GM12878 (cell line): ENCODE measurements around the gene MCHR1. TPM values are rescaled to one million over a fixed set of nuclear protein-coding genes. Genes with fewer than 3 reads are reported as not detected.

Source experiments
- ATAC-seq: fragments of 200-7000 bp; cut with Tn5 transposase; 3 replicates; pipeline ENCODE4 v1.9.1; 2020; ENCODE audit warnings: mild to moderate bottlenecking, moderate library complexity
- BruUV-seq: library from RNA; stranded (reverse); fragments of 400-500 nt; replicated peaks from 2 replicates; lab custom pipeline; 2021; lab: Mats Ljungman, UMichigan
- CTCF ChIA-PET: fragments of 300-600 bp; sonication (Branson Sonifier 250); formaldehyde crosslinking; extraction: SDS; loops from one replicate; lab custom pipeline; 2021; ENCODE audit warnings: inconsistent platforms; lab: Yijun Ruan, JAX
- POLR2A ChIA-PET: fragments of 350-600 bp; formaldehyde crosslinking; extraction: SDS; loops from one replicate; lab custom pipeline; 2021; ENCODE audit warnings: inconsistent platforms; lab: Charles Lee
- RAD21 ChIA-PET: fragments of 300-600 bp; sonication (Branson Sonifier 250); formaldehyde crosslinking; loops from one replicate; lab custom pipeline; 2023; ENCODE audit warnings: antibody characterized with exemption; ENCODE audit not compliant: unreplicated experiment; lab: Charles Lee
- SMC1A ChIA-PET: fragments of 300-600 bp; sonication (Branson Sonifier 250); formaldehyde crosslinking; loops from one replicate; lab custom pipeline; 2023; ENCODE audit not compliant: unreplicated experiment, uncharacterized antibody; lab: Charles Lee
- DNase-seq: peaks from one replicate; pipeline ENCODE4 v3.0.0-alpha.2; 2011; ENCODE audit warnings: low read depth, low spot score
- FAIRE-seq: peaks from 3 replicates; lab custom pipeline; 2011; peaks lifted over from hg19 to GRCh38; lab: Jason Lieb, UNC
- H2AFZ ChIP-seq: 2 replicates; pipeline ENCODE4 v1.6.0; 2011; ENCODE audit warnings: low read depth, low read length, control low read depth; ENCODE audit not compliant: control insufficient read depth
- H3K27ac ChIP-seq: 2 replicates; pipeline ENCODE4 v1.5.1; 2011; ENCODE audit warnings: control low read depth; ENCODE audit not compliant: control insufficient read depth, insufficient read depth
- H3K27me3 ChIP-seq, 2 experiments: replicated peaks in 1 of 2; 2 replicates each; pipeline versions ENCODE4 v1.6.0 to v1.6.1; 2011; ENCODE audit warnings: low read length in 1 of 2; ENCODE audit not compliant: control insufficient read depth in 2 of 2, insufficient read depth in 2 of 2
- H3K36me3 ChIP-seq, 2 experiments: 2 replicates each; pipeline ENCODE4 v1.5.1; 2011; ENCODE audit warnings: low read length in 1 of 2; ENCODE audit not compliant: control insufficient read depth in 2 of 2, insufficient read depth in 2 of 2
- H3K4me1 ChIP-seq: 2 replicates; pipeline ENCODE4 v1.6.1; 2011; ENCODE audit warnings: mild to moderate bottlenecking, low read length, moderate library complexity, mixed read lengths; ENCODE audit not compliant: control insufficient read depth, insufficient read depth
- H3K4me2 ChIP-seq: 2 replicates; pipeline ENCODE4 v1.6.0; 2011; ENCODE audit warnings: control low read depth; ENCODE audit not compliant: control insufficient read depth, insufficient read depth
- H3K4me3 ChIP-seq: fragments of 200-600 bp; sonication (generic); 2 replicates; pipeline ENCODE4 v1.5.1; 2016
- H3K79me2 ChIP-seq: 2 replicates; pipeline ENCODE4 v1.6.0; 2011; ENCODE audit warnings: low read length; ENCODE audit not compliant: control insufficient read depth, insufficient read depth
- H3K9ac ChIP-seq: 2 replicates; pipeline ENCODE4 v1.8.0; 2011; ENCODE audit warnings: low read length, control low read depth, mixed read lengths; ENCODE audit not compliant: control insufficient read depth, insufficient read depth
- H3K9me3 ChIP-seq: replicated peaks from 3 replicates; pipeline ENCODE4 v1.5.1; 2011; ENCODE audit warnings: mild to moderate bottlenecking, low read length; ENCODE audit not compliant: control insufficient read depth, insufficient read depth
- H4K20me1 ChIP-seq: 2 replicates; pipeline ENCODE4 v1.6.0; 2011; ENCODE audit not compliant: control insufficient read depth, insufficient read depth
- CHD4 ChIP-seq: fragments of 200-600 bp; sonication (generic); IDR thresholded peaks from 2 replicates; pipeline ENCODE4 v1.6.1; 2016; ENCODE audit warnings: mild to moderate bottlenecking
- FOXK2 ChIP-seq: fragments of 450-650 bp; IDR thresholded peaks from 2 replicates; pipeline ENCODE4 v1.6.1; 2017; ENCODE audit warnings: mild to moderate bottlenecking, moderate library complexity
- FOXM1 ChIP-seq: IDR thresholded peaks from 2 replicates; pipeline ENCODE4 v1.6.1; 2012; ENCODE audit warnings: low read depth, mild to moderate bottlenecking, inconsistent platforms, low read length, moderate library complexity
- NRF1 ChIP-seq: conservative IDR thresholded peaks from 2 replicates; pipeline ENCODE4 v1.6.1; 2011; ENCODE audit warnings: mild to moderate bottlenecking, low read depth, low read length, improper control_type of control experiment
- POLR2AphosphoS2 ChIP-seq: IDR thresholded peaks from 2 replicates; pipeline ENCODE4 v1.6.1; 2011; ENCODE audit warnings: low read depth, mild to moderate bottlenecking, low read length, improper control_type of control experiment, moderate library complexity
- POU2F2 ChIP-seq: IDR thresholded peaks from 3 replicates; pipeline ENCODE4 v1.6.1; 2011; ENCODE audit warnings: low read depth, mild to moderate bottlenecking, low read length, borderline replicate concordance
- RCOR1 ChIP-seq: conservative IDR thresholded peaks from 2 replicates; pipeline ENCODE4 v1.6.1; 2012; ENCODE audit warnings: low read depth, low read length, improper control_type of control experiment
- SMAD1 ChIP-seq: fragments of 450-650 bp; IDR thresholded peaks from 2 replicates; pipeline ENCODE4 v1.6.1; 2018; ENCODE audit warnings: mild to moderate bottlenecking, low read depth; ENCODE audit not compliant: partially characterized antibody
- SRF ChIP-seq, 2 experiments: IDR thresholded peaks; 2 replicates each; pipeline ENCODE4 v1.6.1; 2011; ENCODE audit warnings: low read depth in 2 of 2, low read length in 2 of 2, mild to moderate bottlenecking in 1 of 2, moderate library complexity in 1 of 2
- YBX1 ChIP-seq: fragments of 450-650 bp; IDR thresholded peaks from 2 replicates; pipeline ENCODE4 v1.6.1; 2016; ENCODE audit warnings: antibody characterized with exemption
- ZNF217 ChIP-seq: fragments of 450-650 bp; IDR thresholded peaks from 2 replicates; pipeline ENCODE4 v1.6.1; 2017; ENCODE audit warnings: antibody characterized with exemption, mild to moderate bottlenecking
- WGBS: methylation state at CpG from one replicate; pipeline ENCODE4 v1.1.6; 2016; ENCODE audit warnings: low lambda C conversion rate; ENCODE audit not compliant: insufficient replicate concordance, insufficient coverage; ENCODE audit errors: missing lambda C conversion rate; 5-methylcytosine and 5-hydroxymethylcytosine counted together
- in situ Hi-C: fragments of 300-500 bp; cut with MboI; formaldehyde crosslinking; loops from 9 replicates; pipeline ENCODE4 v1.14.3; 2018; ENCODE audit warnings: mixed read lengths
- intact Hi-C: fragments of 100-400 bp; cut with micrococcal nuclease; formaldehyde crosslinking; loops from one replicate; pipeline ENCODE4 v1.14.2; 2022; ENCODE audit not compliant: unreplicated experiment
- polyA plus RNA-seq, 11 experiments: library from polyadenylated mRNA; depleted of rRNA in 4 of 11; unstranded in 6 of 11; stranded (reverse) in 5 of 11; fragments of >200 nt; fragmentation: Nextera tagmentation in 4 of 11; fragmentation: Illumina TruSeq in 1 of 11; extraction: Ambion mirVana in 4 of 11; extraction: Trizol in 1 of 11; gene quantifications; 1 replicate in 1 of 11; 2 replicates in 10 of 11; pipeline versions ENCODE4 v1.2.1 to v1.2.3, GENCODE V29; 2011 to 2016; ENCODE audit warnings: inconsistent platforms in 2 of 11, missing spikeins in 2 of 11, low read depth in 1 of 11
- total RNA-seq, 4 experiments: library from RNA; depleted of rRNA in 3 of 4; stranded (reverse); fragments of >200 nt in 3 of 4; fragmentation: Illumina TruSeq in 1 of 4; extraction: Trizol in 1 of 4; gene quantifications; 2 replicates each; pipeline versions ENCODE4 v1.2.1 to v1.2.3, GENCODE V29; 2013 to 2021
- TF ChIP-seq, protein P1 (sequence below): fragments of 450-650 bp; conservative IDR thresholded peaks from 2 replicates; pipeline ENCODE4 v1.6.1; 2017; ENCODE audit warnings: mild to moderate bottlenecking, moderate library complexity

The MCHR1 gene
- total and polyA plus RNA-seq, 10 of the 15 experiments (the other 5 are each of a cell fraction or from before 2014, with no cell fraction given): not detected

- no peak for TF ChIP-seq CHD4
- TF ChIP-seq ZNF217: no peak
- 0 out of 4 replicates have a peak, but pooled peaks of 1 of the 2 experiments have one; percentile 31 for TF ChIP-seq SRF (IDR thresholded peaks at IDR 0.05; ENCODE audit: low read depth in 2 of 2, low read length in 2 of 2)
- TF ChIP-seq POLR2AphosphoS2: no peak
- TF ChIP-seq NRF1: no peak
- H3K4me3 ChIP-seq: no peak overlapping the region
- no peaks in the 10 kb centered on the region for H3K36me3 ChIP-seq
- no peaks in the 10 kb centered on the region for H4K20me1 ChIP-seq
- ChIA-PET SMC1A (no interaction called here), POLR2A (no interaction called here), RAD21 (interaction anchor here (0.5 kb wide), 1 partner anchor 1276 kb away, joined by 5 read pairs; no protein-coding TSS in a partner anchor), CTCF (interaction anchor here (0.6 kb wide), 1 partner anchor 809 kb away, joined by 3 read pairs; no protein-coding TSS in a partner anchor)
- ATAC-seq: no peak
- 85% methylated on average over 14 of the region's 14 CpGs for WGBS
- no TSS peak for BruUV-seq
- FAIRE-seq: no peak
- no peak overlapping the region for H3K27ac ChIP-seq
- H3K27me3 ChIP-seq: no peaks in the 10 kb centered on the region
- no peak overlapping the region for H2AFZ ChIP-seq
- no peak for DNase-seq
- no peaks in the 10 kb centered on the region for H3K4me1 ChIP-seq
- in situ Hi-C loops (no loop called here), intact Hi-C loops (no loop called here)
- no peak overlapping the region for H3K4me2 ChIP-seq
- H3K9ac ChIP-seq: no peak overlapping the region
- H3K9me3 ChIP-seq: no peaks in the 10 kb centered on the region
- H3K79me2 ChIP-seq: no peaks in the 10 kb centered on the region
These were observed 48.8 kb downstream of the MCHR1 start for GRCh38 chr22:40727964-40728615.

GRCh38 chr22:40728731-40729189 is 49.5 kb downstream of the MCHR1 start:
- Histone ChIP-seq H3K27me3 (no peaks in the 10 kb centered on the region), H3K9ac (no peak overlapping the region), H2AFZ (no peak overlapping the region; the same call in 1 of the 2 replicates), H3K4me3 (no peak overlapping the region), H3K4me1 (no peaks in the 10 kb centered on the region), H3K27ac (no peak overlapping the region), H3K4me2 (no peak overlapping the region), H3K79me2 (no peaks in the 10 kb centered on the region), H3K9me3 (no peaks in the 10 kb centered on the region), H4K20me1 (no peaks in the 10 kb centered on the region), H3K36me3 (no peaks in the 10 kb centered on the region)
- BruUV-seq: no TSS peak
- ChIA-PET SMC1A (no interaction called here), RAD21 (no interaction called here), CTCF (no interaction called here), POLR2A (no interaction called here)
- in situ Hi-C loops (no loop called here), intact Hi-C loops (no loop called here)
- 26% methylated on average over 13 of the region's 13 CpGs for WGBS
- ATAC-seq (no peak), DNase-seq (no peak), FAIRE-seq (no peak)
- TF ChIP-seq RCOR1 (no peak), FOXM1 (no peak), YBX1 (no peak), POU2F2 (no peak), FOXK2 (no peak), SMAD1 (no peak), POLR2AphosphoS2 (no peak)
- TF ChIP-seq, protein P1, sequence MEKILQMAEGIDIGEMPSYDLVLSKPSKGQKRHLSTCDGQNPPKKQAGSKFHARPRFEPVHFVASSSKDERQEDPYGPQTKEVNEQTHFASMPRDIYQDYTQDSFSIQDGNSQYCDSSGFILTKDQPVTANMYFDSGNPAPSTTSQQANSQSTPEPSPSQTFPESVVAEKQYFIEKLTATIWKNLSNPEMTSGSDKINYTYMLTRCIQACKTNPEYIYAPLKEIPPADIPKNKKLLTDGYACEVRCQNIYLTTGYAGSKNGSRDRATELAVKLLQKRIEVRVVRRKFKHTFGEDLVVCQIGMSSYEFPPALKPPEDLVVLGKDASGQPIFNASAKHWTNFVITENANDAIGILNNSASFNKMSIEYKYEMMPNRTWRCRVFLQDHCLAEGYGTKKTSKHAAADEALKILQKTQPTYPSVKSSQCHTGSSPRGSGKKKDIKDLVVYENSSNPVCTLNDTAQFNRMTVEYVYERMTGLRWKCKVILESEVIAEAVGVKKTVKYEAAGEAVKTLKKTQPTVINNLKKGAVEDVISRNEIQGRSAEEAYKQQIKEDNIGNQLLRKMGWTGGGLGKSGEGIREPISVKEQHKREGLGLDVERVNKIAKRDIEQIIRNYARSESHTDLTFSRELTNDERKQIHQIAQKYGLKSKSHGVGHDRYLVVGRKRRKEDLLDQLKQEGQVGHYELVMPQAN: no peak
